ENCODE measurements around the gene EGFR.

DNA sequence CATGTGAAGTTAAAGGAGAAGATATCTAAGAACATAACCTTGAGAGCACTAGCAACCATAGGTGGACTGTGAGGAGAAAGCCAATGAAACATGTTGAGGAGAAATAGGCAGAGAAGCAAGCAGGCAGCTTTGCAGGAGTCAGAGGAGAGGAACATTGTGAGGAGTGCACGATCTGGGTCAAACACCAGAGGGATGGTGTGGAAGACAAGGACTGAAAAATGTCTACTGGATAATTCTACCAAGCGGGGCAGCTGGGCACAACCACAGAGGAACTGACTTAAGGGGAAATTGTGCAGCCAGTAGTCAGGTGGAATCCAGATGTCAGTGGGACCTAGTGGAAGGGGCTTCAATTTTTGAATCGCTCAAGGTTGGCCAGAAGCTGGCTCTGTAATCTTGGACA is 234.4 kb downstream of the EGFR start:
- TF ChIP-seq ZNF8 (CRISPR knock-in tag; IDR thresholded peaks at IDR 0.05): no peak
- TF ChIP-seq ZFP30 (CRISPR knock-in tag; IDR thresholded peaks at IDR 0.05): no peak
- no peak for TF ChIP-seq ZFP3 (CRISPR knock-in tag; IDR thresholded peaks at IDR 0.05)
- no peak for TF ChIP-seq RARB (CRISPR knock-in tag; IDR thresholded peaks at IDR 0.05)
- no peak for TF ChIP-seq ISL1 (CRISPR knock-in tag; IDR thresholded peaks at IDR 0.05)
- TF ChIP-seq ARNTL (CRISPR knock-in tag; IDR thresholded peaks at IDR 0.05; ENCODE audit: borderline replicate concordance, low read depth): no peak
- TF ChIP-seq ZC3H10 (CRISPR knock-in tag; IDR thresholded peaks at IDR 0.05): no peak
- no peak for TF ChIP-seq BACH2 (CRISPR knock-in tag; IDR thresholded peaks at IDR 0.05; ENCODE audit: borderline replicate concordance)
- TF ChIP-seq OSR1 (CRISPR knock-in tag; IDR thresholded peaks at IDR 0.05): no peak
- no peak for TF ChIP-seq SNAI2 (CRISPR knock-in tag; IDR thresholded peaks at IDR 0.05)
- no peak for TF ChIP-seq GLIS3 (CRISPR knock-in tag; IDR thresholded peaks at IDR 0.05)
- TF ChIP-seq CSDC2 (CRISPR knock-in tag; IDR thresholded peaks at IDR 0.05): no peak

Data from SK-N-SH treated with all-trans-retinoic acid at 6 μM for 48 hours (cell line).